Liver (tissue), 9 donors: ENCODE measurements around the gene GCN1. TPM values are rescaled to one million over a fixed set of nuclear protein-coding genes. Genes with fewer than 3 reads are reported as not detected.
"Not testable (repeated sequence)": the region's sequence is repeated elsewhere in the genome, so short reads cannot be mapped to it uniquely, and the experiment has no call there.

ENCODE experiments used
- DNase-seq: peaks from one replicate; pipeline ENCODE4 v3.0.0-alpha.2; 2017; ENCODE audit warnings: low spot score
- H3K27ac ChIP-seq, 2 donors: one replicate each; pipeline ENCODE4 v1.7.0; 2013; ENCODE audit warnings: inconsistent platforms in 2 of 2, low read length in 2 of 2, control low read depth in 1 of 2, low read depth in 1 of 2, mild to moderate bottlenecking in 1 of 2
- H3K27me3 ChIP-seq, 4 donors: one replicate each; pipeline versions ENCODE4 v1.6.1 to v1.7.0; 2013; ENCODE audit warnings: low read length in 3 of 4, inconsistent platforms in 1 of 4, mild to moderate bottlenecking in 1 of 4, moderate library complexity in 1 of 4; ENCODE audit not compliant: control insufficient read depth in 4 of 4, insufficient read depth in 4 of 4
- H3K36me3 ChIP-seq, 4 donors: one replicate each; pipeline versions ENCODE4 v1.6.1 to v1.7.0; 2013; ENCODE audit warnings: low read length in 3 of 4, mild to moderate bottlenecking in 3 of 4, low read depth in 1 of 4, moderate library complexity in 1 of 4; ENCODE audit not compliant: control insufficient read depth in 4 of 4, insufficient read depth in 3 of 4
- H3K4me1 ChIP-seq, 4 donors: one replicate each; pipeline versions ENCODE4 v1.6.1 to v1.7.0; 2013; ENCODE audit warnings: low read length in 3 of 4, mild to moderate bottlenecking in 3 of 4, moderate library complexity in 1 of 4; ENCODE audit not compliant: control insufficient read depth in 4 of 4, insufficient read depth in 4 of 4
- H3K4me3 ChIP-seq, 3 donors: one replicate each; pipeline versions ENCODE4 v1.6.1 to v1.7.0; 2013; ENCODE audit warnings: low read length in 3 of 3, control low read depth in 1 of 3, low read depth in 1 of 3, mild to moderate bottlenecking in 1 of 3
- H3K9ac ChIP-seq, 2 donors: one replicate each; pipeline ENCODE4 v1.7.0; 2013; ENCODE audit warnings: low read length in 2 of 2, mild to moderate bottlenecking in 2 of 2, moderate library complexity in 2 of 2, control low read depth in 1 of 2, low read depth in 1 of 2
- H3K9me3 ChIP-seq, 4 donors: one replicate each; pipeline versions ENCODE4 v1.6.1 to v1.7.0; 2013; ENCODE audit warnings: low read length in 3 of 4; ENCODE audit not compliant: control insufficient read depth in 4 of 4
- ATF3 ChIP-seq: IDR thresholded peaks from 2 replicates; pipeline ENCODE4 v1.6.1; 2016; ENCODE audit warnings: antibody characterized with exemption
- CTCF ChIP-seq: fragments of 150-350 bp; IDR thresholded peaks from 2 replicates; pipeline ENCODE4 v1.5.1; 2017; ENCODE audit warnings: improper control_type of control experiment, low read depth, low read length; ENCODE audit not compliant: missing input control
- EGR1 ChIP-seq, 2 donors: IDR thresholded peaks; 2 replicates each; pipeline ENCODE4 v1.6.1; 2016 to 2018; ENCODE audit warnings: antibody characterized with exemption in 2 of 2, low read depth in 2 of 2
- FOXA1 ChIP-seq: IDR thresholded peaks from 2 replicates; pipeline ENCODE4 v1.6.1; 2016; ENCODE audit warnings: antibody characterized with exemption
- FOXA2 ChIP-seq: IDR thresholded peaks from 2 replicates; pipeline ENCODE4 v1.6.1; 2016; ENCODE audit warnings: antibody characterized with exemption
- GABPA ChIP-seq, 2 donors: IDR thresholded peaks in 1 of 2; conservative IDR thresholded peaks in 1 of 2; 2 replicates each; pipeline ENCODE4 v1.6.1; 2016; ENCODE audit warnings: antibody characterized with exemption in 2 of 2, mild to moderate bottlenecking in 1 of 2, moderate library complexity in 1 of 2
- HNF4A ChIP-seq, 2 donors: conservative IDR thresholded peaks; 2 replicates each; pipeline ENCODE4 v1.6.1; 2016; ENCODE audit warnings: antibody characterized with exemption in 2 of 2, mild to moderate bottlenecking in 2 of 2
- HNF4G ChIP-seq: IDR thresholded peaks from 2 replicates; pipeline ENCODE4 v1.6.1; 2016; ENCODE audit warnings: antibody characterized with exemption
- JUND ChIP-seq, 2 donors: IDR thresholded peaks; 2 replicates each; pipeline ENCODE4 v1.6.1; 2016; ENCODE audit warnings: antibody characterized with exemption in 2 of 2
- MAX ChIP-seq: IDR thresholded peaks from 2 replicates; pipeline ENCODE4 v1.6.1; 2016; ENCODE audit warnings: antibody characterized with exemption
- NR2F2 ChIP-seq: IDR thresholded peaks from 2 replicates; pipeline ENCODE4 v1.6.1; 2016; ENCODE audit warnings: antibody characterized with exemption
- RAD21 ChIP-seq, 2 donors: IDR thresholded peaks; 2 replicates each; pipeline ENCODE4 v1.6.1; 2016; ENCODE audit warnings: antibody characterized with exemption in 2 of 2, mild to moderate bottlenecking in 2 of 2
- REST ChIP-seq: IDR thresholded peaks from 2 replicates; pipeline ENCODE4 v1.6.1; 2016; ENCODE audit warnings: antibody characterized with exemption, mild to moderate bottlenecking
- RXRA ChIP-seq, 2 donors: IDR thresholded peaks; 2 replicates each; pipeline ENCODE4 v1.6.1; 2017 to 2018; ENCODE audit warnings: antibody characterized with exemption in 2 of 2, mild to moderate bottlenecking in 1 of 2
- SP1 ChIP-seq: IDR thresholded peaks from 2 replicates; pipeline ENCODE4 v1.6.1; 2018; ENCODE audit warnings: antibody characterized with exemption, mild to moderate bottlenecking
- TAF1 ChIP-seq: conservative IDR thresholded peaks from 2 replicates; pipeline ENCODE4 v1.6.1; 2016; ENCODE audit warnings: antibody characterized with exemption, mild to moderate bottlenecking
- YY1 ChIP-seq: IDR thresholded peaks from 2 replicates; pipeline ENCODE4 v1.6.1; 2016; ENCODE audit warnings: antibody characterized with exemption, mild to moderate bottlenecking
- ZBTB33 ChIP-seq: IDR thresholded peaks from 2 replicates; pipeline ENCODE4 v1.6.1; 2016; ENCODE audit warnings: antibody characterized with exemption
- WGBS: extraction: QIAGEN DNeasy Blood & Tissue Kit; methylation state at CpG from one replicate; pipeline ENCODE4 v1.1.7; 2013; 5-methylcytosine and 5-hydroxymethylcytosine counted together
- polyA plus RNA-seq, 2 donors: library from polyadenylated mRNA; stranded (reverse) in 1 of 2; unstranded in 1 of 2; fragments of 200-250 nt in 1 of 2; fragments of >200 nt in 1 of 2; fragmentation: Nextera tagmentation in 1 of 2; extraction: Ambion mirVana in 1 of 2; gene quantifications; one replicate each; pipeline versions ENCODE4 v1.2.1 to v1.2.3, GENCODE V29; 2013 to 2015
- total RNA-seq, 2 donors: library from RNA; depleted of rRNA; stranded (reverse); fragments of >200 nt; gene quantifications; one replicate each; pipeline ENCODE4 v1.2.3, GENCODE V29; 2014
- donor health status: healthy.
- donor health status: healthy.
- donor health status: healthy.
- donor health status: healthy.
- donor health status: healthy.

GCN1 gene
- total and polyA plus RNA-seq, 4 donors, result 7.3 to 78.6 (median 25.8) TPM

GRCh38 chr12:120197542-120197887, 3.0 kb upstream of the GCN1 start:
- Histone ChIP-seq H3K27me3 (no peaks in the 10 kb centered on the region), H3K9ac (no peak overlapping the region), H3K4me3 (no peak overlapping the region), H3K27ac (no peak overlapping the region), H3K9me3 (no peaks in the 10 kb centered on the region), H3K36me3 (peaks cover 5 to 34% (median 26%) of the 10 kb centered on the region in 4 donors), H3K4me1 (peaks cover 5 to 47% (median 44%) of the 10 kb centered on the region in 4 donors)
- DNase-seq, result no peak
- TF ChIP-seq JUND (IDR thresholded peaks at IDR 0.05) (no peak), YY1 (no peak), FOXA1 (no peak), ATF3 (no peak), FOXA2 (no peak), TAF1 (no peak), GABPA (IDR thresholded peaks at IDR 0.05 in 1 of 2, conservative IDR thresholded peaks at IDR 0.05 in 1 of 2) (no peak), NR2F2 (no peak), MAX (no peak), HNF4G (no peak), SP1 (no peak), ZBTB33 (no peak), HNF4A (conservative IDR thresholded peaks at IDR 0.05) (no peak), RAD21 (IDR thresholded peaks at IDR 0.05) (no peak), CTCF (no peak), EGR1 (IDR thresholded peaks at IDR 0.05; ENCODE audit: low read depth in 2 of 2) (no peak), REST (no peak), RXRA (IDR thresholded peaks at IDR 0.05) (no peak)
- WGBS, result 88% methylated on average over 4 of the region's 4 CpGs

- H3K27me3 ChIP-seq, H3K9ac ChIP-seq, DNase-seq, H3K9me3 ChIP-seq, H3K4me3 ChIP-seq, H3K27ac ChIP-seq: not testable (repeated sequence)
- H3K36me3 ChIP-seq, result peaks cover 5 to 34% (median 26%) of the 10 kb centered on the region in 4 donors
- peaks cover 5 to 45% (median 40%) of the 10 kb centered on the region in 4 donors for H3K4me1 ChIP-seq
- WGBS, result 81% methylated on average over 7 of the region's 7 CpGs
Measured at GRCh38 chr12:120196817-120197541, 2.5 kb upstream of the GCN1 start.
